Midbrain (tissue), 1 donor: Measurements from ENCODE around the gene OVCA2.

Experiments used
- DNase-seq: peaks from one replicate; lab custom pipeline; 2025; lab: John Stamatoyannopoulos, UW

The OVCA2 gene

GRCh38 chr17:2013994-2014317 is 27.9 kb upstream of the OVCA2 start:
- no peak for DNase-seq

- no peak for DNase-seq
Measured at GRCh38 chr17:2015314-2015713, 26.5 kb upstream of the OVCA2 start.

- DNase-seq, result no peak
Measured at GRCh38 chr17:2016494-2016893, 25.3 kb upstream of the OVCA2 start.

- no peak for DNase-seq
Measured at GRCh38 chr17:2017274-2017941, 24.4 kb upstream of the OVCA2 start.

GRCh38 chr17:2018716-2019510 is 22.9 kb upstream of the OVCA2 start:
- no peak for DNase-seq

- DNase-seq, result no peak
Measured at GRCh38 chr17:2019723-2020122, 22.1 kb upstream of the OVCA2 start.

- no peak for DNase-seq
Measured at GRCh38 chr17:2020721-2021120, 21.1 kb upstream of the OVCA2 start.

GRCh38 chr17:2022647-2023240 is 19.1 kb upstream of the OVCA2 start:
- no peak for DNase-seq

- DNase-seq, result no peak
Measured at GRCh38 chr17:2023256-2023655, 18.6 kb upstream of the OVCA2 start.

GRCh38 chr17:2023692-2024571 is 17.9 kb upstream of the OVCA2 start:
- peak; percentile 29 for DNase-seq

- no peak for DNase-seq
Measured at GRCh38 chr17:2024572-2025219, 17.1 kb upstream of the OVCA2 start.

GRCh38 chr17:2025220-2025621 is 16.6 kb upstream of the OVCA2 start, which contains the start of gene RTN4RL1:
TSS of gene RTN4RL1 (minus strand) at chr17:2025334. CDS start at chr17:2024865, 469 bp downstream.
- peak; percentile 32 for DNase-seq

GRCh38 chr17:2025622-2026309 is 16.1 kb upstream of the OVCA2 start:
- DNase-seq, result peak; percentile 34

GRCh38 chr17:2027528-2028233 is 14.1 kb upstream of the OVCA2 start:
- no peak for DNase-seq

GRCh38 chr17:2028234-2028614 is 13.6 kb upstream of the OVCA2 start:
- DNase-seq, result no peak

GRCh38 chr17:2028737-2029136 is 13.1 kb upstream of the OVCA2 start:
- DNase-seq, result no peak

- peak; percentile 89 for DNase-seq
Measured at GRCh38 chr17:2029911-2030778, 11.7 kb upstream of the OVCA2 start, which contains the start of gene DPH1. TSS of gene DPH1 (plus strand) at chr17:2030153. CDS start at chr17:2030170, 17 bp downstream.

- no peak for DNase-seq
Measured at GRCh38 chr17:2030779-2031163, 11.1 kb upstream of the OVCA2 start.

- DNase-seq, result no peak
Measured at GRCh38 chr17:2033153-2033552, 8.7 kb upstream of the OVCA2 start.
